HG03103 (cell line): Measurements from ENCODE around the gene KRT6C.

Source experiments
- ATAC-seq: cut with Tn5 transposase; IDR thresholded peaks from one replicate; pipeline ENCODE4 v1.9.1; 2021; ENCODE audit warnings: low read depth; ENCODE audit not compliant: unreplicated experiment

Gene KRT6C

DNA sequence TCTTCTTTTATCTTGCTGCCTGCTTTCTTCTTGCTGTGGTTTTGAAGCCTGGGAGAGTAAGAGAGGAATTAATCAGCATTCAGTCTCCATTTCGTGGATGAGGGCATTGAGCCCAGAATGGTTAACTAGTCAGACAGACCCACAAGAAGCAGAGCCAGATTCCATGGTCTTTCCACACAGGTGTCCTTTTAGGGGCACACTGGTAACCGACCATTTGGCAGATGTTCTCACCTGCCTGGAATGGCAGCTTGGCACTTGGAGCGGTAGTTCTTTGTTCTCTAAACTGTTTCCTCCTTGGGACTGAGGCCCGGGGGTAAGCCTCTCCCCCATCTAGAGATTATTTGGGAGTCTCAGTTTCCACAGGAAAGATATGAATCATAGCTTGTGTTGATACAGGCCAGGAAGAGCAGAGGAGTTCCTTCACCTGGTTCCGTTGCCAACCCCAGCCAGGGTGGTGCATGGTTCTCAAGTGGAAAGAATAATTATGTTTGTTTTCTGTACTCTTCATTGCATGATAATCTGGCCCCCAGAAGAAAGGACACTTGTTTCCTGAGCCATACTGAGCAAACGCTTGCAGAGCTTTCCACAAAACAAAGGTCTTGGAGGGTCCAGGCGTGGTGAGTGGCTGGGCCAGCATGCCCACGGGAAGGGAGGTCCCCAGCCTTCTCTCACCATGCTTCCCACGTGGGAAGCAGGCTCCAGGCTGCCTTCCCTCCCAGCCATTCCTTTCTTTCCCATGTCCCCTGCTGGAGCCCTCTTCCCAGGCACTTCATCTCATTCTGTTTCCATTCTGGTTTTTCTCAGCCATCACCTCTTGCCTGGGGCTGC is 37.4 kb downstream of the KRT6C start:
- ATAC-seq, result no peak

DNA sequence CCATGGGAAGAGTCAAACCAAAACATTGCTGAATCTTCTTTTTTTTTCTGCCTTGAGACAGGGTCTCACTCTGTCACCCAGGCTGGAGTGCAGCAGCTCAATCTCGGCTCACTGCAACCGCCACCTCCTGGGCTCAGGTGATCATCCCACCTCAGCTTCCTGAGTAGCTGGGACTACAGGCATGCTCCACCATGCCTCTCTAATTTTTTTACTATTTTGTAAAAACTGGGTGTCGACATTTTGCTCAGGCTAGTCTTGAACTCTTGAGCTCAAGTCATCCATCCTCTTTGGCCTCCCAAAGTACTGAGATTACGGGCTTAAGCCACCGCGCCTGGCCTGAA is 38.0 kb downstream of the KRT6C start:
- ATAC-seq, result no peak

DNA sequence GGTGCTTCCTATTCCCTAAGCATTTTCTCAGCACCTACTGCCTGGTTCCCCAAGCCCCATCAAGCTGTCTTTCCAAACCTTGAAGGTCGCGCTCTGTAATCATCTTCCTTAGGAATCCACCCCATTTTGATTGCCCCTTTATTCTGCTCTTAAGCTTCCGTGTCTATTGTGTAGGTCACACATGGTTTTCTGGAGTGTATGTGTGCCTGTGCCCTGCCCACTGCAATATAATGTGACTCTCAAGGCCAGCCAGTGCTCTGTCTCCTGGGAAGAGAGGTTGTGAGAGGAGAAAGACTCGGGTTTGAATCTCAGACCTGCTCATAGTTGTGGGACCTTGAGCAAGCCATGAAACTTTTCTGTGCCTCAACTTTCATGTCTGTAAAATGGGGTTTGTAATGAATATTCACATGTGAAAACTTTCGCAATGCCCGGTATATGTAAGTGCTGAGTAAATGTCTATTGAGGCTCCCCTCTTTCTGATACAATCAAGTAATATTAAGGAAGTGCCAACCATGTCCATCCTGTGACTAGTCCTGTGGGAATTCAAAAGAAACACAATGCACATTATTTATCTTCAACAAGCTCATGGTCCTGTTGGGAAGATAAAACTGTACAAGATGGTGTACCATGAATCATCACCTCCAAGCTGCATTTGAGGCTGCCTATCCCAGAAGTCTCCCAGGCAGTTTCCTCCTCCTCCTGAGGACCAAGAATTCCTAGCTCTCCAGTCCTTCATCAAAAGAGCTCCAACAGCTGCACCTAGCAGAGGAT is 38.7 kb downstream of the KRT6C start:
- no peak for ATAC-seq

GRCh38 chr12:52434081-52434733 is 39.4 kb downstream of the KRT6C start, which contains the start of gene KRT75:
Gene KRT75, minus strand, starts transcription at chr12:52434371. Its CDS starts 67 bp downstream, at chr12:52434304.
- no peak for ATAC-seq

GRCh38 chr12:52433501-52434080 is 40.0 kb downstream of the KRT6C start:
- no peak for ATAC-seq

GRCh38 chr12:52432559-52433207 is 40.9 kb downstream of the KRT6C start:
- no peak for ATAC-seq

- no peak for ATAC-seq
Observed at GRCh38 chr12:52428121-52428520, 45.5 kb downstream of the KRT6C start.

DNA sequence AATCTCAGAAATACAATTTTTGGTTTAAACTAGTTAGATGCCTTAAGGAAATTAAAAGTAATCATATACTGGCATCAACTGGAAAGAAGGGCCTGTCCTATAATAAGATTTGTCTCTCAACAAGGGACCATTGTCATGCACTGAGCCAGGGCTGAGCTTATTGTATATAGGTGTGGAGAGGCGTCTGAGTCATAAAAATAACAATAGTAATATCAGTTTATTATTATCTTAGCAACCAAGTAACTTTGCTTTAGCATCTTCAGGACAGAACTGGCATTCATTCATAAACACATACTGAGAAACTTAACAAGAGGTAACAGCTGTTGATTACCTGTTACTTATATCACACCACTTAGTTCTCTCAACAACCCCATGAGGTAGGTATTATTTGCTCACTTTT is 46.5 kb downstream of the KRT6C start:
- ATAC-seq, result no peak

- no peak for ATAC-seq
Observed at GRCh38 chr12:52426034-52426433, 47.6 kb downstream of the KRT6C start.

DNA sequence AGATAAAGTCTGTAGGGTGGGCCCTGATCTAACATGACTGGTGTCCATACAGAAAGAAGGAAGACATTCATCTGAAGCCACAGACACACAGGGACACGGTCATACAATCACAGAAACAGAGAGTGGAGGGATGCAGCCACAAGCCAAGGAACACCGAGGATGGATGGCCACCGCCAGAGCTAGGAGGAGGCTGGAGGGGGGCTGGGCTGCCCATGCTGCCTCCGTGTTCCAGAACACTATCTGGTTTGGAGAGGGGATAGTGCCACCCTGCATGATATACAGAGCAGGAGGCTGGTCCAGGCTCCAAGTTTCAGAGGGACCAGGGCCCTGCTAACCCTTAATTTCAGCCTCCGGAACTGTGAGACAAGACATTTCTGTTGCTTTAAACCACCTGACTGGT is 48.1 kb downstream of the KRT6C start:
- no peak for ATAC-seq

- no peak for ATAC-seq
Observed at GRCh38 chr12:52423661-52424500, 49.7 kb downstream of the KRT6C start.

GRCh38 chr12:52423035-52423434 is 50.6 kb downstream of the KRT6C start:
- no peak for ATAC-seq

GRCh38 chr12:52419656-52420055 is 53.9 kb downstream of the KRT6C start:
- no peak for ATAC-seq

- ATAC-seq, result no peak
Observed at GRCh38 chr12:52418576-52419110, 55.0 kb downstream of the KRT6C start.
